KOPT-K1 (cell line): ENCODE data around the gene GABARAP.

Experiments
- H3K27ac ChIP-seq: fragments of 200-600 bp; sonication (generic); 2 replicates; pipeline ENCODE4 v1.5.1; 2016; ENCODE audit warnings: antibody characterized with exemption, mild to moderate bottlenecking, low read depth, low read length; ENCODE audit not compliant: poor library complexity, severe bottlenecking
- H3K36me3 ChIP-seq: fragments of 200-600 bp; sonication (generic); 2 replicates; pipeline ENCODE4 v1.5.1; 2017; ENCODE audit warnings: antibody characterized with exemption, mild to moderate bottlenecking, low read length, moderate library complexity; ENCODE audit not compliant: insufficient read depth
- H3K9me3 ChIP-seq: fragments of 200-600 bp; sonication (generic); 2 replicates; pipeline ENCODE4 v1.5.1; 2017; ENCODE audit warnings: antibody characterized with exemption, low read length, mild to moderate bottlenecking; ENCODE audit not compliant: insufficient read depth, poor library complexity, severe bottlenecking

Gene GABARAP

DNA sequence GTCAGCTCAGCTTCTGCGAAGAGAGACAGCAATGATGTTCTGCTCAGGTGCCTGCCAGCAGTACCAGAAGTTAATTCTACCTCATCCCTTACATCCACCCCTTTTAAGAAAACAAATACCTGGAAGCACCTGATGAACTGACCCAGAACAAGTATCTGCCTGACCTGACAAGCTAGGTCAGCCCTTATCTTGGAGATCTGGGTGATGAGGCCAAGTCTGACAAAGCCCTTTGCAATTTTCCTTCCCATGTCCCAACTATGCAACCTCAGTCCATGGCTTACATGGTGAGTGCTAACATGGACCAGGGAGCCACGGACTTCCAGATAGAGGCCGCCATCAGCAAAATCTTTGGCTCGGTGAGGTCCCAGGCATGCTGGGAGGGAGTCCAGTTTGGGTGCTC, 18.9 kb downstream of the GABARAP start:
- Histone ChIP-seq H3K36me3 (peaks cover 66% of the 10 kb centered on the region), H3K9me3 (no peaks in the 10 kb centered on the region), H3K27ac (no peak overlapping the region)

DNA sequence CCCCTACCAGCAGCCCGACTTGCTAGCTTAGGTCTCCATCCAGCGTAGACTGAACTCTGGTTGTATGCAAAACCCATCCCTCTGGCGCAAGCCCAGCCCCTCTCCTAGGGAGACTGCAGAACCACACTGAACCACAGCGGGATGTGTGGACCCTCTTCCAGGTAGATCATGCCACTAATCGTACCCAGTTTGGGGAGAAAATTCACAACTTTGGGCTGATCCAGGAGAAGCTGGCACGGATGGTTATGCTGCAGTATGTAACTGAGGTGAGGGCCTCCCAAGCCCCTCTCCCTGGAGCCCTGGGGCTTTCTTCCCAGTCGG, 19.3 kb downstream of the GABARAP start:
- Histone ChIP-seq H3K27ac (no peak overlapping the region), H3K9me3 (no peaks in the 10 kb centered on the region), H3K36me3 (peaks cover 62% of the 10 kb centered on the region)

DNA sequence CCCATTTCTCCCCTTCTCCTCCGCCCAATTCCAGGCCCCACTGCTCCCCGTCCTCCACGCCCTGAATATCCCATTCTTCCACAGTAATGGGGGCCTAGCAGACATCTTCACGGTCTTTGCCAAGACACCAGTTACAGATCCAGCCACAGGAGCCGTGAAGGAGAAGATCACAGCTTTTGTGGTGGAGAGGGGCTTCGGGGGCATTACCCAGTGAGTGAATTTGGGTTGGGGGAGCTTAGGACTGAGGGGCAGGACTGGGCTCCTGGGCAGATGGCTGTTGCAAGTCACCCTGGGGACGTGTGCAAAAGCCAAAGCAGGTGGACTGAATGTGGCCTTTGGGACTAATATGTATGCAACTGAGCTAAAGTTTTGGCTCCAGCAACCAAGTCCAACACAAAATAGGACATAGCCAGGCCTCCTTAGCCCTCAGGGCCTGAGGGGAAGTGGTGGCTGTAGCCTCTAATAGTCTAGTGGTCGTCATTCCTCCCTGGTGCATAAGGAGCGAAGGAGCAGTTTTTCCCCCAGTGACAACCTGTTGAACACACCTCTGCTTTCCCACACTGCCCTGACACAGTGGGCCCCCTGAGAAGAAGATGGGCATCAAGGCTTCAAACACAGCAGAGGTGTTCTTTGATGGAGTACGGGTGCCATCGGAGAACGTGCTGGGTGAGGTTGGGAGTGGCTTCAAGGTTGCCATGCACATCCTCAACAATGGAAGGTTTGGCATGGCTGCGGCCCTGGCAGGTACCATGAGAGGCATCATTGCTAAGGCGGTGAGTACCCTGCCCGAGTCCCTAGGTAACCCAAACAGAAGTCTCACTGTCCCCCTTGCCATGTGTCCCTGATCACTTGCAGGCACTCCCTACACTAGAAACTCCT, 19.9 kb downstream of the GABARAP start:
- no peak overlapping the region for H3K27ac ChIP-seq
- H3K36me3 ChIP-seq, result peaks cover 56% of the 10 kb centered on the region
- H3K9me3 ChIP-seq, result no peaks in the 10 kb centered on the region

DNA sequence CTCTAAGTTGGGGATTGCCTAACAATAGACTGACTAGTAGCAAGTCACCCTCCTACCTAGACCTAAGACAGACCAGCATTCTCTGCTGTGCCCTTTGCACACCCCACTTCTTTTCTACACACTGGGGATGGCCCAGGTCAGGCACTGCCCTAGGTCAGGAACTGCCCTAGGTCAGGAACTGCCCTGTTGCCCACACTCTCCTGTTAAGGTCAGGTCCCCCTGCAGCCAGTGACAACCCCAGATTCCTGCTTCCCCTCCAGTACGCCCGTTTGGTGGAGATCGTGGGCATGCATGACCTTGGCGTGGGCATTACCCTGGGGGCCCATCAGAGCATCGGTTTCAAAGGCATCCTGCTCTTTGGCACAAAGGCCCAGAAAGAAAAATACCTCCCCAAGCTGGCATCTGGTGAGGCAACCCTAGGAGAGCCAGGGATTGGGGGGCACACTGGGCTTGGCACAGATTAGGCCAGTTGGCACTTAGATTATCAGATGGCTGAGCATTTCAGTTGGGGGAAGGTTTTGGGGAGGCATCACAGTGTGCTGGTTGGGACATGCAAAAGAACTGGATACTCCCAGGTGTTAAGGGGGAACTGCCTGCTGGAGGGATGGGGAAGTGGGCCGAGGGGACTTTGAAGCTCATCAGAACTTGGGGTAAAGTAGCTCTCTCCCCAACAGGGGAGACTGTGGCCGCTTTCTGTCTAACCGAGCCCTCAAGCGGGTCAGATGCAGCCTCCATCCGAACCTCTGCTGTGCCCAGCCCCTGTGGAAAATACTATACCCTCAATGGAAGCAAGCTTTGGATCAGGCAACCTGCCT, 20.8 kb downstream of the GABARAP start:
- H3K36me3 ChIP-seq, result peaks cover 47% of the 10 kb centered on the region
- H3K9me3 ChIP-seq, result no peaks in the 10 kb centered on the region
- no peak overlapping the region for H3K27ac ChIP-seq

DNA sequence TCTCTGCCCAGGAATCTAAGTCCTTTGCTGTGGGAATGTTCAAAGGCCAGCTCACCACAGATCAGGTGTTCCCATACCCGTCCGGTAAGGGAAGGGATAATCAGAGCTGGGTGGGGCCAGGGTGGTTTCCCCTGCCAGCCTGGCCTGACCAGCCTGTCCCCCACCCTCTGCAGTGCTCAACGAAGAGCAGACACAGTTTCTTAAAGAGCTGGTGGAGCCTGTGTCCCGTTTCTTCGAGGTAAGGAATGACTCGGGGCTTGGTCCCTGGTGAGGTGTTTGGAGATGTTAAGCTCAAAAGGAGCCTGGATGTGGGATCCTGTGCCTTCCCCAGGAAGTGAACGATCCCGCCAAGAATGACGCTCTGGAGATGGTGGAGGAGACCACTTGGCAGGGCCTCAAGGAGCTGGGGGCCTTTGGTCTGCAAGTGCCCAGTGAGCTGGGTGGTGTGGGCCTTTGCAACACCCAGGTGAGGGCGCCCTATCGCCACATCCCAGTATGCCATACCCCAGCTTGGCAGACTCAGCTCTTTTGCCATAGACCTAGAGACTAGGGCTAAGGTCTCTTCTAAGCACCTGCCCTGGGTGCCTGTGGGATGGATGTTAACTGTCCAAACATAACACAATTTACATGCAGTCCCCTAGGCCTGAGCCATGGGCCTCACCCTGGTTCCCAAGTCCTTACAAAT, 21.5 kb downstream of the GABARAP start:
- Histone ChIP-seq H3K27ac (peak overlapping the region; percentile 77), H3K9me3 (no peaks in the 10 kb centered on the region), H3K36me3 (peaks cover 40% of the 10 kb centered on the region)

DNA sequence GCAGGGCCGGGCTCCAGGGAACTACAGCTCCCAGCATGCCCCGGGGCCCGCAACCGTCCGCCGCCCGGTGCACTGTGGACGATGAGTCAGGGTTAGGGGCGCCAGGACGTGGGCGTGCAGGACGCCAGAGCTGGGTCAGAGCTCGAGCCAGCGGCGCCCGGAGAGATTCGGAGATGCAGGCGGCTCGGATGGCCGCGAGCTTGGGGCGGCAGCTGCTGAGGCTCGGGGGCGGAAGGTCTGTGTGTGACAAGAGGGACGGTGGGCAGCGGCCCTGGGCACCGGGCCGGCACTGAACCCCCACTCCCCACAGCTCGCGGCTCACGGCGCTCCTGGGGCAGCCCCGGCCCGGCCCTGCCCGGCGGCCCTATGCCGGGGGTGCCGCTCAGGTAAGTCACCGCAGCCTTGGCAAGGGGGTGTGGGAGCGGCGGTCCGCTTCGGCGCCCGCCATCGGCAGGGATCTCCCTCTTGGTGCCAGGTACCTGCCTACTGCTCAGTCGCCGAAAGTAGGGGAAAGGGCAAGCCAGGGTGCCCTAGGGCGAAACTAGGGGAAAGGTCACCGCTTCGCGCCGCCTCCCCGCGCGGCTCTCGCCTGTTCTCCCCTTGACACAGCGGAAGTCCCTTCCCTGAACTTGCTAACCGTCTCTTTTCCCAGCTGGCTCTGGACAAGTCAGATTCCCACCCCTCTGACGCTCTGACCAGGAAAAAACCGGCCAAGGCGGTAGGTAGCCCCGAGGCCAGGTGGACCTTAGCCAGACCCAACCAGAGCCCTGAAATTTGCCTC, 22.2 kb downstream of the GABARAP start, which contains the start of the genes ACADVL and DLG4:
Gene ACADVL, plus strand, starts transcription at position 127 of the 781 bp plus-strand sequence. Its CDS starts 47 bp downstream, at position 174.
Gene DLG4, minus strand, starts transcription at position 25 of the 781 bp plus-strand sequence.
- Histone ChIP-seq H3K27ac (peak within 1 kb of the TSS; percentile 77), H3K36me3 (peaks cover 32% of the 10 kb centered on the region), H3K9me3 (no peaks in the 10 kb centered on the region)

DNA sequence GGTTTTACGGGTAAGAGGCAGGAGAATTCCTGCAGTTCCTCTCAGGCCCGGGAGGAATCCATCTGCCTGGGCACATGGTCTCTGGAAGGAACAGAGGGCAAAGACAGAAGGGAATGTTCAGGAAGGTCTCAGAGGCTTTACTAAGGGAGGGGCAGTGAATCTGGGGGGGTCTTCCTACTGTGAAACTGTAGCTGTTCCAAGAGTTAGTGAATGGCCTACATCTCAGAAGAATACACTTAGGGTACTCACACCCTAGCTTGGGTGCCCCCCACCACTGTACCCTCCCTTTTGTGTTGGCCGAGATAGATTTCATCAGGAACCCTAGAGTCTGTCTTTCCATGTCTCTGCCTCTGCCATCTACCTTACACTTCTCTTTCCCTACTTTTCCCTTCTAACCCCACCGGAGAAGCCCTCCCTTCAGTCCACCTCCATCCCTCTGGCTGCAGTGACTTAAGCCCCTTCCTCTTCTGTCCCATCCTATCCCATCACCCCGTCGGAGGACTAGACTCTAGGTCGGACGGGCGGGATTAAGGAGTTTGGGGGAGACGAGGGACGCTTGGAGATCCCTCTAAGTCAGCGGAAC, 22.9 kb downstream of the GABARAP start:
- peaks cover 26% of the 10 kb centered on the region for H3K36me3 ChIP-seq
- H3K27ac ChIP-seq, result peak overlapping the region; percentile 77
- no peaks in the 10 kb centered on the region for H3K9me3 ChIP-seq

DNA sequence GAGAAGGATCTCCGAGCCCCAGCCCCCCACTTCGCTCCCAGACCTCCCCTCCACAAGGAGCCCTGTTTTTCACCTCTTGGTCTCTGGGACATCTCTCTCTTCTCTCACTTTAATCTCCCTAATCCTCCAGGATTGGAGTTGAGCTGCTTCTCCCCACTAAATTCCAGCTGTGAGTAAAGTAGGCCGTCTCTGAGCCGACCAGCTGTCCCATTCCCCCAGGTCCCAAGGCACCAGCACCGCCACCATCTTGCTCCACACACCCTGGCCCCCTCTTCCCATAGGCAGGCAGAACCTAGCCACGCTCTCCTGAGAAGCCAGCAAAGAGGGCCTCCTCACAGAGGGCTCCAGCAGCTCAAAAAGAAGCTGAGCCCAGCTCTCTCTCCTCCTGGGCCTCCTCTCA, 23.5 kb downstream of the GABARAP start:
- no peaks in the 10 kb centered on the region for H3K9me3 ChIP-seq
- H3K36me3 ChIP-seq, result peaks cover 20% of the 10 kb centered on the region
- H3K27ac ChIP-seq, result peak overlapping the region; percentile 77

DNA sequence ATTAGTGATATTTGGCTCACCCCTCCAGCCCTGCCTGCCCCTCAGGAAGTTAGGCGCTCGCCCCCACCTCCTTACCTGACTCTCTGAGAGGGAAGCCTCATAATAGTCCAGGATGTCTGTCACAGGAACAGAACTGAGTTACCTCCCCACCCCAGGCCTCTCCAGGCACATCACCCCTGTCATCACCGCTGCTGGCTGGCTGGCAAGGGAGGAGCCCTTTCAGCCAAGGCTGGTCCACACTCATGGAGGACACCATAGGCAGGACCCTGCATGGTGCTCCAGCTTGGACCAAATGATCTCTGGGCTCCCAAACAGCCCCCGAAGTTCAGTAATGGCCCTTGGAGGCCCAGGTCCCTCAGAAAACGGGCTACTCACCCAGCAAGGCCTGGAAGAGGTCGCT, 24.1 kb downstream of the GABARAP start:
- peak overlapping the region; percentile 59 for H3K27ac ChIP-seq
- no peaks in the 10 kb centered on the region for H3K9me3 ChIP-seq
- peaks cover 14% of the 10 kb centered on the region for H3K36me3 ChIP-seq

DNA sequence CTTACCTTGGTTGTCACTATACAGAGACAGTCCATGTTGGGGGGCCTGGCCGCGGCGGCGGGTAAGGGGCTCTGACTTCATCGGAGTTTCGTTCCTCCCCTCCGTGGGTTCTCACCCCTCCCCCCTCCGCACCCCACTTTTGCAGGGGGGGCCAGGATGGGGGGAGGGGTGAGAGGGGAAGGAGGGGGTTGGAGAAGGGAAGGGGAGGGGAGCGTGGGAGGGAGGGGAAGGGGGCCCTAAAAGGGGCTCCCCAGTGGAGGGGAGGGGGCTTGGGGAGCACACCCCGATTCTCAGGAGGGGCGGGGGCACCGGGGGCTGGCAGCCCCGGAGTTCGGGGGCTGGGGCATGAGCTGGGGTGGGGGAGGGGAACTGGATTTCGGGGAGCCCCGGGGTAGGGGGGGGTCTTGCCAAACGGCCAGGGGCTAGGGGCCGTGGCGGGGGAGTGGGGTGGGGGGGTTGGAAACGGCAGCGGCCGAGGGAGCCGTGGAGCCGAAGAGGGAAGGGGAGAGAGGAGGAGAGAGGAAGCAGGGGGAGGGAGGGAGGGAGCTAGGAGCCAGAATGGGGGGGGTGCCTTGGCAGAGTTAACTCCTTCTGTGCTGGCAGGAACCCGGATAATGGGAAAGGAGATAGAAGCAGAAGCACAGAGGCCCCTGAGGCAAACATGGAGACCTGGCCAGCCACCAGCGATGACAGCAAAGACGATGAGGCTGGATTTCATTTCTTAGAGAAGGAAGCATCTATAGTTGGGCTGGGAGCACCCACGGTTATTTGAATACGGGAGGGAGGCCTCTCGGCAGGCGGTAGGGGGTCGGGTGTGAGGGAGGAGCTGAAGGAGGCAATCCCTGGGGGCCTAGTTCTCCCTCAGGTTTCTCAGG, 24.9 kb downstream of the GABARAP start:
- H3K27ac ChIP-seq, result peak overlapping the region; percentile 59
- no peaks in the 10 kb centered on the region for H3K9me3 ChIP-seq

DNA sequence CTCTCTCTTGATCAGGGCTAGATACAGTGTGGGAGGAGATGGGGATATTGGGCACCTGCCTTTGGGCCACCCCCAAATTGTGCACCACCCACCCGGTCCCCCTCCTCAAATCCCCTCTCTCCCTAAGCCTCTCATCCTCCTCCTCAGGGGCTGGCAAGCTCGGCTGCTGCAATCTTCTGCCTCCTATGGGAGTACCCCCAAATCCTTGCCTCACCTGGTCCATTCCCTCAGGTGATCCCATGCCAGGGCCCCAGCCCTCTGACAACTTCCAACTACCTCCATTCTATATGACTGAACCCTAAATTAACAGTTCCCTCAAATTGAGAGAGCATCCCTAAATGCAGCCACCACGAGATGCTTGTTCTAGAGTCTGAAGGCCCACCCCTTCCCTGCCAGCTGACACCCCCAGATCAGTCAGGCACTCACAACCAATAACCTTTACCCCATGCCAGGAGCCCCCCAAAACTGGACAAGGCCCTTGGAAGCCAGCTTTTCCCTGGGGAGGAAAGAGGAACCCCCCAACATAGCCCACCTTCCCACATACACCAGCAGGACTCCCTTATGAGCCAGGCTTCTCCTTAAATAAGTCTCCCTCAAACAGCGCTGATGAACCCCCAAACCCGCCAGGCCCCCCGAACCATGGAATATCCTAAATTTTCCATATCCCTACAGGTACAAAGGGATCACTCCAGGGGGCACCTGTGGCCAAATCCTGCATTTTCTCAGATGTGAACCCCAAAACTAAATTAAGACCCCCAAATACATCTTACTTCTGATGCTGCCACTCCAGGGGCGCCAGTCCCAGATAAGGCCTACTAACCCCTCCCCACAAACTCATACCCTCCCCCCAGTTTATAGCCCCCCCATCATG, 25.8 kb downstream of the GABARAP start:
- peak overlapping the region; percentile 54 for H3K27ac ChIP-seq
- no peaks in the 10 kb centered on the region for H3K36me3 ChIP-seq
- H3K9me3 ChIP-seq, result no peaks in the 10 kb centered on the region

More for the DNA sequence above, 24.9 kb downstream of the GABARAP start:
- peaks cover 6% of the 10 kb centered on the region; the same call in 1 of the 2 replicates for H3K36me3 ChIP-seq

DNA sequence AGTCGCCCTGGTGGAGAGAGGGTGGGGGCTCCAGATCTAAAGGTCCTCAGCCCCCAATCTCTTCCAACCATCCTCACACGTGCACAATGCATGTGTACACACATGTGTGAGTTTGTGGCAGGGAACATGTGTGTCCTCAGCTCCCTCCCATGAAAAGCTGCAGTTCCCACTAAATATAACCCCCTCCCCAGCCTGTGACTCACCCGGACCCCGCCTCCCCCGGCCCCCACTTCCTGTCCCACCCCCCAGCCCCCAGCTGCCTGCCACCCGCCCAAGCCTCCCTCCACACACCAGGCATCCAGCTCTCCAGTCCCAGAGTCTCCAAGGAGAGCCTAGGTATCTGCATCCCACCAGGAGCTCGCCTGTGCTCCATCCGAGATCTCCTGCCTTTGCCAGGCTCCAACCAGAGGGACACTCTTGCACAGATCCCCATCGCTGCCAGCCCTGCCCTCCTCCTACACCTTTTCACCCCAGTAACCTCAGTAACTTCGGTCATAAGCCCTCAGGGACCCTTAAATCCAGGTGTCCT, 26.5 kb downstream of the GABARAP start:
- Histone ChIP-seq H3K9me3 (no peaks in the 10 kb centered on the region), H3K36me3 (no peaks in the 10 kb centered on the region), H3K27ac (peak overlapping the region; percentile 55)
